ENCODE results near the gene HAL.

The HAL gene

GRCh38 chr12:95986635-95987570 lies 9.2 kb downstream of the HAL start:
- Histone ChIP-seq H3K27ac (no peak overlapping the region), H3K4me3 (no peak overlapping the region)
- TF ChIP-seq, protein P1, sequence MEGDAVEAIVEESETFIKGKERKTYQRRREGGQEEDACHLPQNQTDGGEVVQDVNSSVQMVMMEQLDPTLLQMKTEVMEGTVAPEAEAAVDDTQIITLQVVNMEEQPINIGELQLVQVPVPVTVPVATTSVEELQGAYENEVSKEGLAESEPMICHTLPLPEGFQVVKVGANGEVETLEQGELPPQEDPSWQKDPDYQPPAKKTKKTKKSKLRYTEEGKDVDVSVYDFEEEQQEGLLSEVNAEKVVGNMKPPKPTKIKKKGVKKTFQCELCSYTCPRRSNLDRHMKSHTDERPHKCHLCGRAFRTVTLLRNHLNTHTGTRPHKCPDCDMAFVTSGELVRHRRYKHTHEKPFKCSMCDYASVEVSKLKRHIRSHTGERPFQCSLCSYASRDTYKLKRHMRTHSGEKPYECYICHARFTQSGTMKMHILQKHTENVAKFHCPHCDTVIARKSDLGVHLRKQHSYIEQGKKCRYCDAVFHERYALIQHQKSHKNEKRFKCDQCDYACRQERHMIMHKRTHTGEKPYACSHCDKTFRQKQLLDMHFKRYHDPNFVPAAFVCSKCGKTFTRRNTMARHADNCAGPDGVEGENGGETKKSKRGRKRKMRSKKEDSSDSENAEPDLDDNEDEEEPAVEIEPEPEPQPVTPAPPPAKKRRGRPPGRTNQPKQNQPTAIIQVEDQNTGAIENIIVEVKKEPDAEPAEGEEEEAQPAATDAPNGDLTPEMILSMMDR (IDR thresholded peaks at IDR 0.05), result no peak
- DNase-seq (ENCODE audit: low spot score), result no peak

GRCh38 chr12:95984682-95985081 lies 11.5 kb downstream of the HAL start:
- Histone ChIP-seq H3K27ac (no peak overlapping the region), H3K4me3 (no peak overlapping the region)
- no peak for DNase-seq (ENCODE audit: low spot score)
- TF ChIP-seq, protein P1 (IDR thresholded peaks at IDR 0.05), result no peak

- Histone ChIP-seq H3K4me3 (no peak overlapping the region), H3K27ac (no peak overlapping the region)
- no peak for DNase-seq (ENCODE audit: low spot score)
- TF ChIP-seq, protein P1 (IDR thresholded peaks at IDR 0.05), result no peak
Observed at GRCh38 chr12:95982602-95983001, 13.5 kb downstream of the HAL start.

DNA sequence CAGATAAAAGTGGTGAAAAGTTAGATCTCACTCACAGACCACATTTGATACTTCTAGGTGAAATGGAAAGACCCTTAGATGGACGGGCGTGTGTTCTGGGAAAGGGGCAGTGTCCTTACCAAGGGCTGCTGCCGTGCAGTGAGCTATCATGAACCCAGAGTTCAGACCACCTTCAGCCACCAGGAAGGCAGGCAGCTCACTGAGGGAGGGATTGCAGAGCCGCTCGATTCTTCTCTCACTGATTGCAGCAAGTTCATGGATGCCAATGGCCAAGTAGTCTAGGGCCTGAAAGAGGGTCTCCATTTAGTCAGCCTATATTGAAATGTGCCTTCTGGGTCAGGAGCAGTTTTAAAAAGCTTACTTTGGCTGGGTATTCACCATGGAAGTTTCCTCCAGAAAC lies 15.7 kb downstream of the HAL start:
- Histone ChIP-seq H3K4me3 (no peak overlapping the region), H3K27ac (no peak overlapping the region)
- TF ChIP-seq, protein P1 (IDR thresholded peaks at IDR 0.05), result no peak
- DNase-seq (ENCODE audit: low spot score), result no peak

- H3K4me3 ChIP-seq, result no peak overlapping the region
- TF ChIP-seq, protein P1 (IDR thresholded peaks at IDR 0.05), result no peak
- no peak for DNase-seq (ENCODE audit: low spot score)
- H3K27ac ChIP-seq, result no peak overlapping the region
Observed at GRCh38 chr12:95978774-95979173, 17.4 kb downstream of the HAL start.

GRCh38 chr12:95978351-95978750 lies 17.8 kb downstream of the HAL start:
- TF ChIP-seq, protein P1 (IDR thresholded peaks at IDR 0.05), result no peak
- DNase-seq (ENCODE audit: low spot score), result no peak
- H3K27ac ChIP-seq, result no peak overlapping the region
- no peak overlapping the region for H3K4me3 ChIP-seq

DNA sequence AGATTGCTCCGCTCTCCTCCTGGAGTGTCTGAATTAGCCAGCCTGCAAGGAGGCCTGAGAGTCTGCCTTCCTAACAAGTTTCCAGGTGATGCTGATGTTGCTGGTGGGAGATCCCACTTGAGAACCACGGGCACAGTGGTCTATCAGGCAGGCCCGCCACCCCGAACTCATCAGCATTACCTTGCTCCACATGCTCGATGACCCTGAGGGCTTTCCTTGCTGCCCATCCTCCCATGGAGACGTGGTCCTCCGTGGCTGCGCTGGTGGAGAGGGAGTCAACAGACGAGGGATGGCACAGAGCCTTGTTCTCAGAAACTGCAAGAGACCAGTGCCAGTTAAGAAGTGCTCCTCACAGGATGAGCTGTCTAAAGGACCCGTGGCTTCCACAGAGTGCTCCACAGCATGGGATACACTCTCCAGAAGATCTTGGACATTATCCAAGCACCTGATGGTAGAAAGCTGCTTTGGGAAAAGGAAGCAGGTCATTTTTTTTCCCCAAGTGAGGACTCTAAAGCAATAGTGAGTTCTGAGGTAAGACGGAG lies 18.3 kb downstream of the HAL start:
- DNase-seq (ENCODE audit: low spot score), result no peak
- TF ChIP-seq, protein P1 (IDR thresholded peaks at IDR 0.05), result no peak
- H3K27ac ChIP-seq, result no peak overlapping the region
- no peak overlapping the region for H3K4me3 ChIP-seq

Measured in coronary artery (tissue), 2 donors.